Measurements from ENCODE around the gene ARL14.

DNA sequence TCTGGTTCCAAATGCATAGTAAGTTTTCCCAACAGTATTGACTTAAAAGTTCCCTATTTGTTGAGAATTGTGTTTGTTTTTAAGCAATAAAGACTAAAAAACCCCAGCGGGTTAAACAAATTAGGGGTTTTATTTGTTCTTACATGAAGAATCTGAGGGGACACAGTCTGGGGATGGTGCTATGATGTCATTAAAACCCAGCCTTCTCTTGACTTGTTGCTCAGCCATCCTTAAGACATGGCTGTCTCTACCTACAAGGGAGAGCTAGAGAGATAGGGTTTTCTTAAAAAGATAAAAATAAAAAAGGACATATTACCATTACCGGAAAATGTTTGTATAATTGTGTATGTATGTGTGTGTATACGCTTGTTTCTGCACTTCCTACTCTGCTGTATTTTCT lies 11.7 kb upstream of the ARL14 start:
- TF ChIP-seq, protein P1, sequence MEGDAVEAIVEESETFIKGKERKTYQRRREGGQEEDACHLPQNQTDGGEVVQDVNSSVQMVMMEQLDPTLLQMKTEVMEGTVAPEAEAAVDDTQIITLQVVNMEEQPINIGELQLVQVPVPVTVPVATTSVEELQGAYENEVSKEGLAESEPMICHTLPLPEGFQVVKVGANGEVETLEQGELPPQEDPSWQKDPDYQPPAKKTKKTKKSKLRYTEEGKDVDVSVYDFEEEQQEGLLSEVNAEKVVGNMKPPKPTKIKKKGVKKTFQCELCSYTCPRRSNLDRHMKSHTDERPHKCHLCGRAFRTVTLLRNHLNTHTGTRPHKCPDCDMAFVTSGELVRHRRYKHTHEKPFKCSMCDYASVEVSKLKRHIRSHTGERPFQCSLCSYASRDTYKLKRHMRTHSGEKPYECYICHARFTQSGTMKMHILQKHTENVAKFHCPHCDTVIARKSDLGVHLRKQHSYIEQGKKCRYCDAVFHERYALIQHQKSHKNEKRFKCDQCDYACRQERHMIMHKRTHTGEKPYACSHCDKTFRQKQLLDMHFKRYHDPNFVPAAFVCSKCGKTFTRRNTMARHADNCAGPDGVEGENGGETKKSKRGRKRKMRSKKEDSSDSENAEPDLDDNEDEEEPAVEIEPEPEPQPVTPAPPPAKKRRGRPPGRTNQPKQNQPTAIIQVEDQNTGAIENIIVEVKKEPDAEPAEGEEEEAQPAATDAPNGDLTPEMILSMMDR (IDR thresholded peaks at IDR 0.05): no peak
- TF ChIP-seq POLR2A (IDR thresholded peaks at IDR 0.05): no peak

All from esophagus squamous epithelium (tissue), 4 donors.